GM19035 (cell line): ENCODE results near the gene PIK3CA.

ENCODE experiments used
- ATAC-seq: cut with Tn5 transposase; IDR thresholded peaks from one replicate; pipeline ENCODE4 v1.9.1; 2021; ENCODE audit not compliant: unreplicated experiment

Gene PIK3CA

DNA sequence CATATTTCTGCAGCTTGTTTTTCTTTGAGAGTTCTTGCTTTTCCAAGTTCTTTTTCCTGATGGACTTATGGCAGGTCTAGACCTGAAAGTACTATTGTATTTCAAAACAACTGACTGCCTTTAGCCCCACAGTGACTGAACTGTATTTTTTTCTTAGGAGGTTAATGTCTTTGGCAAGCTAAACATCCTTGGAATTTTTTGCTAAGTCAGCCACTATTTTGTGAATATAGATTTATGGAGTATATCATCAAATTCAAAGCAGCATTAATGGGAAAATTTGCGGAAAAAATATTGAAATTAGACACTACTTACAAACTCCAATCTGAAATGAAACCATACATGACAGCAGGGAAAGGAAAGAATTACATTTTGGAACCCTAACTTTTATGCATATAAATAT lies 8.6 kb downstream of the PIK3CA start:
- ATAC-seq: no peak

DNA sequence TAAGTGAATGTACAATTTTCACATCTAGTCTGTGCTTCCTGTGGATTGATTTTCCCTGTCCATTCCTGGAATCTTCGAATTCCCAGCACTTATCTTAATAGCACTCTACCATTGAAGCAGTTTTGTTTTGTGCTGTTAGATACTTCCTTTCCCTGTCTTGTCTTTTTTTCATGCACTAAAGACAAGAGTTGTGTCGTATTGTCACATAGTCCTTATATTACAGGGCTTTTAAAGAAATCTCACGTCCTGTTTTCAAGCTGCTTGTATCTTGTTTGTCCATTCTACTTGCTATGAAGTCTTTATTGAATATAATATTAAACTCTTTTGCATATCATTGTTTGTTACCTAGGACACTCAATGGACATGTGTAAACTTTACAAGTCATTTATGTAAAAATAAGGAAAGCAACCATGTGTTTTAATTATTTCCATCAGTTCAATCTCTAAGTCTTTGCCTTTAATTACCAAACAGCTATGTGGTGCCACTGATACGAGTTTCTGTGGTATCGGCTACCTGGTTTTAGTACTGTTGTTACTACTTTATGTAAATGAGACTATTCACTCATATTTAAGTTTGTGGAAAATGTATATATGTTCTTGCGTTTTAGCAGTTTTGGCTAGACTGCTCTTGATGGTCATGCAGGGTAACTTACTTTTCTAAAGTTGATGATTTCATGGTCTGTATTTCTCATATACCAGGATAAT lies 10.3 kb downstream of the PIK3CA start:
- ATAC-seq: peak; percentile 62

DNA sequence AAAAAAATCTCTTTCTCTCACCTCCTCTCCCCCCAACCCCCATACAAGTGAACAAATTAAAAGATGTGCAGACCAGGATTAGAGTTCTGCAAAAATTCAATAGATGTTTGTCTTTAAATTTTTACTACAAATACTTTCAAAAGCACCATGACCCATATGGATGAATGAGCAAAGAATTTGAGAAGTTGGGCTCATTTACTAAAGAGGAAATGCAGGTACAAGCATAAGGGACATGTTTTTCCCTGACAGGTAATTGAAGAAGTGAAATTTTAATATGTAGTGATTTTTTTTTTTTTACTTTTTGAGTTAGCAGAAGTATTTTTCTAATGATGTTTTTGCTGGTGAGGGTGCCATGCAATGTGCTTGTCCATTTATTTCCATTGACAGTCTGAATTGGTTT lies 15.3 kb downstream of the PIK3CA start:
- no peak for ATAC-seq

DNA sequence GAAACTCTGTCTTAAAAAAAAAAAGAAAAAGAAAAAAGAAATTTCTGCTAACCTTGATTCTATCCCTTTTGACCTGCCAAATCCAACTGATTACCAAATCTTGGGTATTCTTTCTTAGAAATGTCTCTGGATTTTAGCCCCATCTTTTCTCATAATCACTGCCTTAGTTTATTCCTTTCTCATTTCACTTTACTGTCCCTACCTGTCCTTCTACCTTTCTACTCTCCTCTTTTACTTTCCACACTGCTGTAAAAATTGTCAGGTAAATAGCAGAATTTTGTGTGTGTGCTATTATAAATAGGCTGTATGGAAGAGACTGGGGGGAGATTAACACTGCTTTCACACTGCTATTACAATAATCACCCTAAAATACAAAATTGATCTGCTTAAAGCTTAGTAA lies 16.7 kb downstream of the PIK3CA start:
- no peak for ATAC-seq

DNA sequence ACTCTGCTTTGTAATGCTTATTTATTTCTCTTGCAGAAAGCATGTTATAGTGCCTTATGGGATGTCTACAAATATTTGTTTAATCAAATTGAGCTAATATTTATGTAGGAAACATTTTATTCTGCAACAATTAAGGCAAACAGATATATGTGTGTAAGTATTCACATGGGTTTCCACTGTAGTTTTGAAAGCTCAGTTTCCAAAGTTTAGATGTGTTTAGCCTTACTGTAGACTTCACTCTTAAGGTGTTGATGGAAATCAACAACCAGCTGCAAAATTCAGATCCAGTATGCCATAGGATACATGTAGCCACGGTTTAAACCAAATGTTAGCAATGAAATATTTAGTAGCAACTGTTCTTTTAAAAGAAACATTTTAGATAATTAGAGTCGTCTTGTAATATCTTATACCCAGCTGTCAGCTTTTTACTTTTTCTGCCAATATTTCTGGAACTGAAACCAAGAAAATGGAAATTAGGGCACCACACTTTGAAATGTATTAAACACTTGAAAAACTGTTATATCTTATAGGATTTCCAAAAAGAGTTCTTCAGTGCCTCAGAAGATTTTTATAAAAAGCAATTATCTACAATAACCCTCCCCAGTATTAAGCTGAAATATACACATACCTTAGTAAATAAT lies 18.5 kb downstream of the PIK3CA start:
- no peak for ATAC-seq

DNA sequence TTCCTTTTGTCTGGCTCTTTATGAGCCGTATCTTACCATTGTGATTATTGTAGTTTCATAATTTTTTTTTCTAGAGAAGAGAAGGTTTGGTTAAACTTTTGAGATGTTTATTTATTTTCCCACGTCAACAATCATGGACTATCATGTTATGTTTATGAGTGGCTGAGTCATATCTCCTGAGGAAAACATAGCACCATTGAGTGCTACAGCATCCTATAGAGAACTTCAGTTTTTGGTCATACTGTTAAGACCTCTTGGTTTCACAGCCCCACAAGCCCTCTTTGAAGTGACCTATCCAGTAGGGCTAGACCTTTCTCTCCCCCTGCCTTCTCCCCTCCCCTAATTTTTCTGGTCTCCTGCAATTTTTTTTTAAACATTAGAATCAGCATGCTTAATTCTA lies 20.8 kb downstream of the PIK3CA start:
- ATAC-seq: no peak

DNA sequence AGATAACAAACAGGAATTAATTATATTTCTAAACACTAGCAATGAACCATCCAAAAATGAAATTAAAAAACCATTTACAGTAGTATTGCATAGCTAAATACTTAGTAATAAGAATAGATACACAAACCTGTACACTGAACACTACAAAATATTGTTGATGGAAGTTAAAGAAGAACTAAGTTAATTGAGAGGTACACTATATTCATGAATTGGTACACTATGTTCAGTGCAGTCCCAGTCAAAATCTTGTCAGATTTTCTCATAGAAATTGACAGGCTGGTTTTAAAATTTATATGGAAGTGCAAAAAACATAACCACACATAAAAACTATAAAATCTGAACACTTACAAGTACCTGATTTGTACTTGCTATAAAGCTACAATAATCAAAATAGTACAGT lies 24.4 kb downstream of the PIK3CA start:
- ATAC-seq: no peak

DNA sequence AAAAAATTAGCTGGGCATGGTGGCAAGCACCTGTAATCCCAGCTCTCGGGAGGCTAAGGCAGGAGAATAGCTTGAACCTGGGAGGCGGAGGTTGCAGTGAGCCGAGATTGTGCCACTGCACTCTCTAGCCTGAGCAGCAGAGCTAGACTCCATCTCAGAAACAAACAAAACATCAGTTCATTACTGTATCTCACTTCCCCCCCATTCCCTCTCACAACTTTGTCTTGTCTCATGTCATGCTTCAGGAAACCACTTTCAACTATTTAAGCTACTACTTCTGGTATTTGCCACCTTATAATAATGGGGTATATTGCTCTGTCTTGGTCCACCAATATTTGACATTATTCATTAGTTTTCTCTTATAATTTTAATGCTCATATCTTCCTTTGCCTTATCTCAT lies 26.2 kb downstream of the PIK3CA start:
- no peak for ATAC-seq

DNA sequence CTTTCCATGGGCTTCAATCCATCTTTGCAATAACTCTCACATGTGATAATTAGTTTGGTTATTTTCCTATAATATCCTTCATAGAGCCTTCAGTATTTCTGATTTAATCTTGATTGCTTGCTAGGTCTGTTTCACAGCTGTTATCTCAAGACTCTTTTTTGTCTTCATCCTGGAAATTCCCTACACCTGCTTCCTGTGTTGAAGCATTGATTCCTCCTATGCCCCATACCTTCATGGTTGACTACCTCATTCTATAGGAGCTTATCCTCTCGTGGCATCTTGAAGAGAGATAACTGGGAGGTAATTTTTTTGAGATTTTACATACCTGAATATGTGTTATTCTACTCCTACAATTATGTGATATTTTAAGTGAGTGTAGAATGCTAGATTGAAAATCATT lies 26.7 kb downstream of the PIK3CA start:
- no peak for ATAC-seq

DNA sequence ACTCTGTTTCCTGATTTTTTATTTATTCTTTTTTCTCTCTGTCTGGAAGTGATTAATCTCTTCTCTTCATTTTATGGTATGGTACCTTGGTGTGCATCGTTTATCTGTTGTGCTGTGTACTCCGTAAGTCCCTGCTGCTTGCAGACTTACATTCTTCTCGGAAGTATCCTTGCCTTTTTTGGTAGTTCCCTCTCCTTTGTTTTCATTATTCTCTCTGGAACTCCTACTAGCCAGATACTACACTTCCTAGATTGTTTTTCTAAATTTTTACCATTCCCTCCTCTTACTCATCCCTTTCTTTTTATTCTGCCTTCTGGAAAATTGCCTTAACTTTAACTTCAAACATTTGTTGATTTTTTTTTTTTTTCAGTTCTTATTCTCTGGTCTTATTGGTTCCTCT lies 27.2 kb downstream of the PIK3CA start:
- no peak for ATAC-seq

DNA sequence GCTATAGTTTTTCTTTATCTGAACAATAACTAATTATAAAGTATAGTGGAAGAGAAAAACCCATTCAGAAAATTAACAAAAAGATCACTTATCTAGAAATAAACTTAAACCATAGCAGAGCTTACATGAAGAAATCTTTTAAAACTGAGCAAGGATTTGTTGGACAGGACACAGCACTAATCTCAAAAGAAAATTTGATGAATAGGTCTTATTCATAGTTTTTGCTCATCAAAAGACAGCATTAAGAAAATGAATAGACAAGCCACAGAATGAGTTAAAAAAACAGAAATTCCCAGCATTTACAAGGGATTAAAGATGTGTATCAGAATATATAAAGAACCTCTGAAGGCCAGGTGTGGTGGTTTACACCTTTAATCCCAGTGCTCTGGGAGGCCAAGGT lies 29.5 kb downstream of the PIK3CA start:
- no peak for ATAC-seq

DNA sequence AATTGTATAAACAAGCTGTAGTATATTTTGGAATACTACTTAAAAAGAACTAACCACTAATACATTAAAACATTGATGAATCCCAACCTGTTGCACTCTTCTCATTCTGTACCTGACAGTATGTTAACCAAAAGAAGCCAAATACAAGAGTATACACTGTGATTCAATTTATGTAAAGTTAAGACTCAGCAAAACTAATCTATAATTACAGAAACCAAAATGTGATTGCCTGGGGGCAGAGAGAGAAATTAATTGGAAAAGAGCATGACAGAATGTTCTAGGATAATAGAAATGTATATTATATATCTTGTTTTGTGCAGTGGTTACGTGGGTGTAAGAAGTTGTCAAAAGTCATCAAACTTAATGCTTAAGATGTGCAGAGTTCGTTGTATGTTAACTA lies 31.1 kb downstream of the PIK3CA start:
- no peak for ATAC-seq

DNA sequence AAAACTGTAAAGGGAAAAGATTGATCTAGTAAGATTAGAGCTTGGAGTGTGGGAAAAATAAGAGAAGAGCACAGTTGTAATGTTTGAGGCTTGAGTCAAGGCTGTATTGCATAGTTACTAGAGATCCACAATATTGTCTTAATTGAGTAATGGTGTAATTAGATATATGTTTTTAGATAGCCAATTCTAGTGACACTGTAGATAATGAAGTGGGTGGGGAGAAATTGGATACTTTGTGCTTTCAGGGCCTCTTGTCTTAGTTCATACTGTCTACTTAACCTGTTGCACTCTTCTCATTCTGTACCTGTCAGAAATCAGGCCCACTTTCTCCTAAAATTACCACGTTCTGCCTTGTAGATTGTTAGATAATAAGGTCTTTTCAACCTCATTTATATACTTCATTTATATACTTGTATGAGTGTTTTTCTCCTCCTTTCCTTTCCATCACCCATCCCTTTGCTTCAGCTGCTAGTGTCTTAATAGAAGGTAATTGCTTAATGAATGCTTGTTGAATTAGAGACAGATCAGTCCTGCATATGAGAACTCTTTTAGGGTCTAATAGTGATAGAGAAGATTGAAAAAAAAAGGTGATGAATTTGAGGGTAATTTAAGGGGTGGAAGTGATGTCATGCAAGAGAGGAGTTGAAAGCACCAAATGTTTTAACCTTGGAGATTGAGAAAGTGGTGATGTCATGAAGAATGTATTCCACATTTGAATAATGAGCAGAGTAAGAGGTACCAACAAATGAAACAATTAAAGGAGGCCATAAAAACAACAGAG lies 32.0 kb downstream of the PIK3CA start:
- no peak for ATAC-seq

DNA sequence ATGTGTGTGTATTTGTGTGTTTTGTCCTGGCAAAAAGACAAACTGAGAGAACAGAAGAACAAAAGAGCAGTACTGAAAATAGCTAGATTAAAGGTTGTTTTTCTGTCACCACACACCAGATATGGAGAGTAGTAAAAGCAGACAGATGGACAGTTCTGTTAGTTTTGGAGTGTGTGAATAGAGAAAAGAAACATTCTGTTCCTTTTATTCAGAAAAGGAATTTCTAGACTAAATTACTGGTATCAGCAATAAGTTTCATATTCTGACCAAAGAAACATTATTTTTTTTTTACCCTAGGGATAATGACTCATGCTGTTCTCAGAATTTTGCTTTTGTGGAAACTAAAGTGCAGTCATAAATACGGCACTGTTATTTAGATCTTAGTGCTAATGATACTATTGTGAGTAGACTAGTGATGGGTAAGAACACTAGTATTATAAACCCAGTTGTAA lies 32.9 kb downstream of the PIK3CA start:
- ATAC-seq: peak; percentile 75

DNA sequence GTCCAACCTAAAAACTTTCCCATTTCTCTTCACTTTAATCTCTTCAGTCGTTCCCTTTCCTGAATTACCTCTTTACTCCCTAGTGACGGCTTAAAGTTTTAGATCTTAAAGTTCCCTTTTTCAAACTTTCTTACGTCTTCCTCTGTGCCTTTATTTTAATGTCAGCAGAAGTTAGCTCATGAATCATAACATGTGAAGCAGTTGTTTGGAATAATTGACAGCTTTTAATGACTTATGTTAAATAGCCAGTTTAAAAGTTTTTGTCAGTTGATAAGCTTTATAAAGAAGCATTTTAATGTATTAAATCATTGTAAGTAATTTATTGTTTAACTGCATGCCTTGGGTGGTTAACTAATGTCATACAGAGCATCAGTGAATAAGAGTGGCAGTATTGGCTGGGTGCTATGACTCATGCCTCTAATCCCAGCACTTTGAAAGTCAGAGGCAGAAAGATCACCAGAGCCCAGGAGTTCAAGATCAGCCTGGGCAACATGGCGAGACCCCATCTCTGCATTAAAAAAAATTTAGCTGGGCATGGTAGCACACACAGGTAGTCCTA lies 33.9 kb downstream of the PIK3CA start:
- no peak for ATAC-seq

DNA sequence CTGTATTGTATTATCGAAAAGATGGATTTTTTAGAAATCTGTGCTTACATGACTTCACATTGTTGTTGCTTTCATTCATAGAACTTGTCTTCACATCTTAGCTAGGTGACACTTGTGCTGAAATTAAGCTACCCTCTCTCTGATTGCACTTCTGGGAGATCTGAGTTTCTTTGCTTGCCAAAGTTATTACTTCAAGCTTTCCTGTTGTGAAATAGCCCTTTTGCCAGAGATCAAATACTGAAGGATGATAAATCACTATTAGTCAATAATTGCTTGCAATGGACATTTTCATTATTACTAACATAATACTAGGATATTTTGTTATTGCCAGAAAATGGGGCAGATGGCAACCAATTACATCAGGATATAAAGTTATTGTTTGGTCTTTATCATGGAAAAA lies 34.7 kb downstream of the PIK3CA start:
- ATAC-seq: no peak

DNA sequence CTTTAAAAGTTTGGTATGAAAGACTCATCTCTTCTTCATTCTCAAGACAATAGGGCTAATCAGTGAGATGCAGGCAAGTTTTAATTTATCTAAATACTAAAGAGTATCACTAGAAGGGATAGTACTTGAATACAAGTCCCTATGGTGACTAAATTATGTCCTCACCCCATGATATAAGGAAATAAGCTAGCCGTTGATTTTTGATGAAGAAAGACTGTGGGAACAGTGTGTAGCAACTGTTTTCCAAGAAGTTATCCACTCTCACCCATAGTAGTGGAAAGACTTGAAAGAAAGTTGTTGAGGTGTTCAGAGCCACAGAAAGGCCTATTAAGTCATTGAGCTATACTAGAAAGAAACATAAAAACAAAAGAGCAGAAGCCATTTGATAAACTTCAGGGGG lies 36.7 kb downstream of the PIK3CA start:
- no peak for ATAC-seq

DNA sequence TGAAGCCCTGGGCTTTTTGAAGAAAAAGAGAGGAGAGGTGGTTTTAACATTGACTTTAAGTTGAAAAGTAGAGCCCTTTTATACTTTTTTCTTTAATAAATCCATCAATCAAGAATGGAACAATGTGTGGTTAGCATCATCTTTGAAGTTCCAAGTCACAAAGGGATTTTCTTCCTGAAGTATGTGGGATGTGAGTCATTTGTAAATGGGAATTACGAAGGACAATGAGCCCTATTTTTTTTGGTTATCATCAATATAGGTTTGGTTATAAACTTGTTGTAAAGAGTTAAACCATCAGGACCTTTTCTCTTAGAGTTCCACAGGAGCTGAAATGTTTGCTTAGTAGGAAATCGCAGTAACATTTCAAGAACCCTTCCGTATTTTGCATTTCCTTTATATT lies 38.3 kb downstream of the PIK3CA start:
- ATAC-seq: no peak

DNA sequence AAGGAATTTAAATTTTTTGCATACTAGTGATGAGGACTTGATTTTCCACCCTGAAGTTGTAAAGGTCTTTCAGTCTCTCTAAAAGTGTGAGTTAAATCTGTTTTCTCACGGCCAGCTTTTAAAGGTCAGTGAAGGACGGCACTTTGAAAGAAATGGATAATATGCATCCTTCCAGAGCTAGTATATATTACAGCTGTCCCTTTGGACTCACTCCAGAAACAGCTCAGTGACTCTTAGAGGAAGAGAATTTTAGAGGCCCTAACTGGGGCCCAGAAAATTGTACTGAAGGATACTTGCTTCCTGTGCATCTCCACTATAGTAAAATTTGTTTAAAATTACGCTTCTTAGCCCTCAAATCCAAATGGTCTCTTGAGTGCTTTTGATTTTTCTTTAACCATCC lies 41.6 kb downstream of the PIK3CA start:
- no peak for ATAC-seq

DNA sequence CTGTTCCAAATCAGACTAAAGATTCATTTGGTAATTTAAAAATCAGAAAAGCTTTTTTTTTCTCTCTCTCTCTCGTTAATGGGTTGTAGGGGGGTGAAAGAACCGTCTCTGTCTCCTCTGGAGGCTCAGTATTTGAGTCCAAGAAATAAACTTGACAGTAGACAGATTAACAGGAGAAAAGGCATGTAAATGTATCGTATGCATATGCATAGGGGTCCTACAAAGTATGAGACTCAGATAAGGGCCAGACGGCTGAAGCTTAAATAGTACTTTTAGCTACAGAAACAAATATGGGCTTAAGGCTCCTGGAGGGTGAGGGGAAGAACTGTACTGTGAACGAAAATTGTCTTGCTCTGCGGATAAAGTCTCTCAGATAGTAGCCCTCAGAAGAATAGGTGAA lies 42.4 kb downstream of the PIK3CA start:
- ATAC-seq: no peak

DNA sequence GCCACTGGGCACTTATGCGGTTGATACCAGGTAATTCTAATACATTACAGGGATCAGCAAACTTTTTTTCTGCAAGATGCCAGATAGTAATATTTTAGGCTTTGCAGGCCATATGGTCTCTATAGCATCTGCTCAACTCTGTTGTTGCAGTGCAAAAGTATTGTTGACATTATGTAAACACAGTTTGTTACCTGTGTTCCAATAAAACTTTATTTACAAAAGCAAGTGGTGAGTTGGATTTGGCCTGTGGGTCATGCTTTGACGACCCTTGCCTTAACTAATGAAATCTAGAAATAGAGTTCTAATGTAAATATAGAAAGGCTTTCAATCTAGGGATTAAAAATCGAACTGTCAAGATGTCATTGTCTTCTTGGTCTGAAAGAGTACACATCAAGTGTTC lies 44.4 kb downstream of the PIK3CA start:
- no peak for ATAC-seq

DNA sequence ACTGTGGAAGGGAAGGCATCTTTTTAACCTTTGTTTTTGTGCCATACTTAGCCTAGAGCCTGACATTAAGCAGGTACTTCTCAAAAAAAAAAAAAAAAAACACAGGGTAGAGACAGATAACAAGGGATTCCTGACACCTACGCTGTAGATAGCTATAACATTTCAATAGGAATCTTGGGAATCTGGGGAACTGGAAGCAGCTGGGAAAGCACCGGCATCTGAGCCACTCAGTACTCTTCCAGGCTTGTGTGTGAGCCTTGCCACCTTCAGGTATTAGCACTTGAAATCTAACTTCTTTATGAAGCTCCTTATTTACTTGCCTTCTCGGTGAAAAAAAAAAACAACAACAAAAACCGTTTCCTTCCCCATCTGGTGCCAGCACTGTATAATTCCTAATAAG lies 46.8 kb downstream of the PIK3CA start:
- ATAC-seq: no peak
